EL (cell line): ENCODE results near the gene ALG11.
"Not testable (repeated sequence)": the region's sequence is repeated elsewhere in the genome, so short reads cannot be mapped to it uniquely, and the experiment has no call there.

Source experiments
- DNase-seq: peaks from one replicate; pipeline ENCODE4 v3.0.0-alpha.2; 2016

Gene ALG11

DNA sequence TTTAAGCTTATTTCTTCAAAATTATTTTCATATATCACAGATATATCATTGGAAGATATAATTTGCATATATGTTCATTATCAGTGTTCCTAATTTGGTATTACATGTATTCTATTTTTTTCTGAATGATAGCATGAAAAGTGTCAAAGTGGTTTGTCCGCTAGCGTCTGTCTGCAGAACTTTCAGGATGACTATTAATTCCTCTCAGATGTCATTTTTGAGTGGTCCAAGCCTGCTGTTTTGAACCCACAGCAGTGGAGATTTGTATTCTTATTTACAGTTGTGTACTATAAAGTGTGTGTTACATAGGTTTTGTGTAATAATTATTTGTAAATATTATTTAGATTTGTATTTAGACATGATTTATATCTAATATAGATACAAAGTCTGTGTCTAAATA lies 20.8 kb downstream of the ALG11 start:
- DNase-seq, result no peak

- DNase-seq, result no peak
These were observed 22.5 kb downstream of the ALG11 start for GRCh38 chr13:52034616-52035226.

- no peak for DNase-seq
These were observed 23.8 kb downstream of the ALG11 start for GRCh38 chr13:52036037-52036436.

DNA sequence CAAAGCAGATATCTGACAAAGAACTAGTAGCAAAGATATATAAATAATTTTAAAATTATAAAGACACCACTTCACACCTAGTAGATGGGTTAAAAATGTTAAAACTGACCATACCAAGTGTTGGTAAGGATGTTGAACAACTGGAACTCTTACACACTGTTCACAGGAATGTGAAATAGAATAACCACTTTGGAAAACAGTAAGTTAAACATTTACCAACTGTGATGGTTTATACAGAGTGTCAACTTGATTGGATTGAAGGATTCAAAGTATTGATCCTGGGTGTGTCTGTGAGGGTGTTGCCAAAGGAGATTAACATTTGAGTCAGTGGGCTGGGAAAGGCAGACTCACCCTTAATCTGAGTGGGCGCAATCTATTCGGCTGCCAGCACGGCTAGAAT lies 31.5 kb downstream of the ALG11 start:
- DNase-seq, result no peak

GRCh38 chr13:52047463-52047862 lies 35.3 kb downstream of the ALG11 start:
- DNase-seq, result no peak

GRCh38 chr13:52048516-52048915 lies 36.3 kb downstream of the ALG11 start:
- peak; percentile 6 for DNase-seq

GRCh38 chr13:52051400-52051799 lies 39.2 kb downstream of the ALG11 start:
- DNase-seq, result no peak

- no peak for DNase-seq
These were observed 41.3 kb downstream of the ALG11 start for GRCh38 chr13:52053460-52053859.

DNA sequence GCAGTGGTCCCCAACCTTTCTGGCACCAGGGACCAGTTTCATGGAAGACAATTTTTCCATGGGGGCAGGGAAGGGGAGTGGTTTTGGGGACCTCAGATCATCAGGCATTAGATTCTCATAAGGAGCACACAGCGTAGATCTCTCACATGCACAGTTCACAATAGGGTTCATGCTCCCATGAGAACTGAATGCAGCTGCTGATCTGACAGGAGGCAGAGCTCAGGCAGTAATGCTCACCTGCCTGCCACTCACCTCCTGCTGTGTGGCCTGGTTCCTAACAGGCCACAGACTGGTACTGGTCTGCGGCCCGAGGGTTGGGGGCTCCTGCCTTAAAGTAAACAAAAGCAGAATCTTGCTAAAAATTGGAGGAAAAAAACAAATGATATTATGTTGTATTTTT lies 48.9 kb downstream of the ALG11 start:
- not testable (repeated sequence) for DNase-seq

DNA sequence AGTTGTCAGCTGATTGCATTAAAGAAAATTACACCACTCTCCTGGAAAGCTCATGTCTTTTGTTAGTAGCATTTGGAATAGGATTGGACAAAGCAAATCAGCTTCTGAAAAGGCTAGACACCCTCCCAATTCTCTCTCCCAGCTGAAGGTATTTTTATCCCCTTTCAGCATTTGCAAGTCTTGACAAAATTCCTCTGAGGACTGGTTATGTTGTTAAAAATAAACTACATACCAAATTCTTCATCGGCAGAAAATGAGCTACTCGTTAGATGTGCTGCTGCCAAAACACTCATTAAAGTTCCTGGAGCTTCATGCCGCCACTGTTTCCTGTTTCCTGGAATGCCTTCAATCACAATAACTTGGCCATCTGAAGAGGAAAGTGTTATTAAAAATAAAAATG lies 49.4 kb downstream of the ALG11 start:
- no peak for DNase-seq

- DNase-seq, result no peak
These were observed 55.0 kb downstream of the ALG11 start for GRCh38 chr13:52067237-52067636.

DNA sequence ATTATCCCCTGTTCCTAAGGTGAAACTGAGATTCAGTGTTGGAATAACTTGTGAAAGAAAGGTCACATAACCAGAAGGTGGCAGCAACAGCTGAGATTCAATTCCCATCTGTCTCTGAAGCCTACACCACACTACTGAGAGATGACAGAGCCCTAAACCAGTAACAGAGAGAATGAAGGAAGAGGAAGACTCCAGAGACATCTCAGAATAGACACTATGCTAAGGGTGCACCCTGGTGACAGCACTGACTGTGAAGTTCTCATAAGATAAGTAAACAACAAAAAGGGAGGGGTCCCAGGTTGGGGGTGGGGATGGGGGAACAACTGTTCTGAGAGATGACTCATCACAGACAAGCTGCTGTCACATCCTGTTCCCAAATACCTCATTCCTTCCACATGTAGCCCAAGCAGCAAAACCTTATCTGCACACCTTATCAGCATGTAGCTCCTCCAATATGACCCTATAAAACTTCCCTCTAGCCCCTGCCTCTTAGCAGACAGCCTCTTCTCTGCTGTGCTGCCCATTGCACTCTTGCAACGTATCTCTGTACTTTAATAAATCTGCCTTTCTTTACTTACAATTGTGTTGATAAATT lies 58.8 kb downstream of the ALG11 start:
- peak; percentile 33 for DNase-seq
